COLO829 (cell line): ENCODE measurements around the gene ECT2L.

Experiments used
- DNase-seq: peaks from one replicate; pipeline ENCODE4 v3.0.0; 2012; ENCODE audit warnings: low spot score

The ECT2L gene

DNA sequence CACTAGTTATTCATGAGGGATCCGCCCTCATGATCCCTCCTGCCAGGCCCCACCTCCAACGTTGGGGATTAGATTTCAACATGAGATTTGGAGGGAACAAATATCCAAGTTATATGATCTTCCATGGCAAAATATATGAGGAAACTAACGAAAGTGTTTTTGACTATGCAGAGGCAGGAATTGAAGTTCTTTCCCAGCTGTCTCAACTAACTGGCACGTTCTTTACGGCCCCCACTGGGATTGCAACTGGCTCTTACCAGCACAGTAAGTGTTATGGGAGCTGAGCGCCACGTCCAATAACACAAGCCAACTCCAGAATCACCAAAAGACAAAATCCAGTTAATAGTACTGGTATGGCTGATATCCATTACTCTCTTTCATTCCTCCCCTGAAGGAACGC, 66.6 kb downstream of the ECT2L start:
- DNase-seq, result no peak

DNA sequence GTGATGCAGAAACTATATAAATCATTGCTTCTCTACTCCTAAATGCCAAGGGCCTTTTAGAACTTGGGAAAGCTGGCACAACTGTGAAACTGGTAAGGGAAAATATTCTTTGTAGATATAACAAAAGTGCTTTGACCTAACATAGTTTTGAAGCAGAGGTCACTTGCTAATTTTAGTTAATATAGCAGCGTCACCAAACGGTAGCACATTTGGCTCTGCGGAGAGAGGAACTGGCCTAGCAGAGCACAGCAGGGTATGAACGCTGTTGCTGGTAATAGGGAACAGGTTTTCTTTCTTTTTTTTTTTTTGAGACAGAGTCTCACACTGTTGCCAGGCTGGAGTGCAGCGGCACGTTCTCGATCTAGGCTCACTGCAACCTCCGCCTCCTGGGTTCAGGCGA, 67.4 kb downstream of the ECT2L start:
- DNase-seq, result no peak

DNA sequence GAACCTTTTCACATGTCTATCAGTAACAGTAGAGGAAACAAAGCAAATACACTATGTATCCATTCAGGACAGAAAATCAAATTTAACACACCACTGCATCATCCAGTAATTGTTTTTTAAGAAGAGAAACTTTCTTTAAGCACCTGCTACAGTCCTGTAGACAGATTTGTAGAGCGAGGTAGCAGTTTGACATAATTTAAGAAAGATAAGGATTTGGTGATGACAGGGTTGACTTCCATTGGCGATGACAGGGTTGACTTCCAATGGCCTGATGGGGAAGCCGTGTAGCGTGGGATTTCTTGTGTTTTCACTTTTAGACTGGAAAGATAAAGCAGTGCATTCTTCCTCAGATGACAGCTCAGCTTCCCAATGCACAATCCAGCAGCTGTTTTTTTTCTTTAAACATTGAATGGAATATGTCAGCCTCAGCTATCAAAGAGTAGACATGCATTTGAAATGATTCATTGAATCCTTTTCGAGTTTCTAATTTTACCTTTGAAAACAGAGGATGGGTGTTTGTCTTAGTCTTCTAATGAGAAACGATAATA, 68.5 kb downstream of the ECT2L start:
- peak; percentile 46 for DNase-seq

DNA sequence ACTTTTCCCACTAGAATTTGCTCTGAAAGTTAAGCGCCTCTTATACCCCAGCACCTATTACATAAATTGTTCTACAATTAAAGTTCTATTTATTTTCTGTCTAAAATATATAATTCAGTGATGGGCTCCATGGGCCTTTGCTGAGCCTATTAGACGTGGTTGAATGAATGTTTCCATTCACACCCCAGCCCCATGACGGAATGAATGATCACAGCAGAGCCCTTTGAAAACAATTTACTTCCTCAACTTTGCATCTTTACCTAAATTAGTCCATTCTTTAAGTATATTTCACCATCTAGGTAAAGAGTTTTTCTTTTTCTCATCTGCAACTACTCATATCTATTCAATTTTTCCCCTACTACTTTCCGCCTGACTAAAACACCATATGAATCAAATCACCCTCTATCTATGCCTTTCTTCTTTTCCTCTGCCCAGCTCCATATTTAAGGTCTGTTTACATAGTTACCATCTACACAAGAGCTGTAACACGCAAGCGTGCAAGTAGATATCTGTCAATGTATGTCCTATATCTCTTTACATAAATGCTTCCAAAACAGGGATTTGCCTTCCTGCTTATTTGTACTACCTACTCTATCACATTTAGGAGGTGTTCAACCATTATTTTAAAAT, 69.7 kb downstream of the ECT2L start:
- DNase-seq, result no peak

DNA sequence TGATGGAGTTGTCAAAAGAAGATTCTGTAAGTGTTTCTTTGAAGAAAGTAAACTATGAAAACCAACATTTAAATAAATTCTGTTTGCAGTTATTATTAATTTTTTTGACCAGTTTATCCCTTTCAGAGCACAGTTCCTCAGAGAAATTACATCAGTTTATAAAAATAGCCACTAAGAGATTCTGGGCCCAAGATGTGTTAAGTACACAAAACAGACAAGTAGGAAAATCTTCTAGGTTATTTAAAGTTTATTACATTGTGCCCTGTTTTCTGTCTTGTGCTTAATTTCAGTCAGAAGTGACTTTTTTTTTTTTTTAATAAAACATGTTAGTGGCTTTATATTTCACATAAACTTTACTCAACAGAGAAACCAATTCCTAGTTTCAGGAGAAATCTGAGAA, 72.3 kb downstream of the ECT2L start:
- no peak for DNase-seq

DNA sequence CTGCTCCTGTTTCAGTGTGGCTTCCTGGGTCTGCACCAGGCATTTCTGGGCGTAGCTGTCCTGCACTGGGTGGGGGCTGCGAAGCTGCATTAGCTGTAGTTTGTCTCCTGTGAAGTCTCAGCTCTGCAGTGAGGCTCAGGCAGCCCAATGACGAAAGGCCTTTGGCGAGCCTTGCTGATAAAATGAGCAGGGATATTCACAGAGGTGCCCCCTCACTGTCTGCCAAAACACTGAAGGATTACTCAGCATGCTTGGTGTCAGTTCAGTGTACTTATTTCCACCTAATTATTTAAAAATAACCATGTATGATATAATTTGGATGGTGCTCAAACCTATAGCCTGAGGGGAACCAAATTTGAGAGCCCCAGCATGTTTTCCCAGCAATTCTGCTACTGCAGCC, 73.5 kb downstream of the ECT2L start:
- DNase-seq, result no peak

DNA sequence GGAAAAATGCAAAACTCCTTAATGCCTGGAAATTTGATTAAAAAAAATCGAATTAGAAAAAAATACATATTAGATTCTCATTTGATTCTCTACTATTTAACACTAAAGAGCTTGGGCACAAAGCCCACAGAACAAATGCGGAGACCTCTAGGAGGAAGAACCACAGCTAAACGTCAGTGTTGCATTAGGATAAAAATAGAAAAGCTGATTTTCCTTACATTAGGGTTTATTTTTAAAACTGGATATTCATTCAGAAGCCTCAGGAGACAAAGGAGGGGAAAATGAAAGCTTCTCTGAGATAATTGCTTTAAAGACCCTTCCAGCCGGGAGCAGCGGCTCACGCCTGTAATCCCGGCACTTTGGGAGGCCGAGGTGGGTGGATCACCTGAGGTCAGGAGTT, 77.3 kb downstream of the ECT2L start:
- DNase-seq, result no peak

DNA sequence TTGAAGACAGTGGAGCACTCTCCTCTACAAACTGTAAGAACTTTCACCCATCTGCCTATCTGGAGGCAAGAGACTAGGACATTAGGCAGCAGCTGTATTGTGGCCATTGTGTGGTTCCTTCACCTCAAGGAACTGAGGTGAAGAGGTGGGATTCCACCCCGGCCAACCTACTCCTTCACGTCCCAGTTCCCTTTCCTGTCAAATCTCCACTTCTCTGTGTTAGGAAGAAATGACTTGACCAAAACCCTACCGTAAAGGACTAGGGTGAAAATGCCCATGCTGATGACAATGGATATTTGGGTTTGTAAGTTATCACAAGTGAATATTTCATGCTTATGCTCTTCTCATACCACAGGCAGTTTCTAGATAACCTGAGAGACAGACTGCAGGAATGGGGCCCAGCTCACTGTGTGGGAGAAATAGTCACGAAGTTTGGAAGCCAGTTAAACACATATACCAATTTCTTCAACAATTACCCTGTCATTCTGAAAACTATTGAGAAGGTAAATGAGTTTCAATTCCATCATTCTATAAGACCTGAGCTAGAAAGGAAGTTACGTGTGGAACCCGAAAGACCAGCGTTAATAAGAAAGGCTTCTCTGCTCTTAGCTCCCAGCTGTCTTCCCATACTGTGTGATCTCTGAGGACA, 86.6 kb downstream of the ECT2L start:
- DNase-seq, result no peak

DNA sequence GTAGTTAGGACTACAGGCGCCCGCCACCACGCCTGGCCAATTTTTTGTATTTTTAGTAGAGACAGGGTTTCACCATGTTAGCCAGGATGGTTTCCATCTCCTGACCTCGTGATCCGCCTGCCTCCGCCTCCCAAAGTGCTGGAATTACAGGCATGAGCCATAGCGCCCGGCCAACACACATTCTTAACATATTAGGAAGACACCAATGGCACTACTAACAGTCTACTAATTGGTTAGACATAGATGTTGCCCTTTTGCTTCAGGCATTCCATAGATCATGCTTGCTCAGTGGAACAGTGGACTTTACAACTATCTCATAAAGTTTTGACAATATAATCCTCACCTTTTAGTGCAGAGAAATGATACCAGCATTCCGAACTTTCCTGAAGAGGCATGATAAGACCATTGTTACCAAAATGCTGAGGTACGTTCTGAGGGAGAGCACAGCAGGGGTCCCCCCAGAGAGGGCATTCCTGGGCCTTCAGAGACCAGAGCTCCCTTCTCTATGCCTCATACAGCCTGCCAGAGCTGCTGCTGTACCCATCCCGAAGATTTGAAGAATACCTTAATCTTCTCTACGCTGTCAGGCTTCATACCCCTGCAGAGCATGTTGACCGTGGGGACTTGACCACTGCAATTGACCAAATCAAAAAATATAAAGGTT, 89.4 kb downstream of the ECT2L start:
- DNase-seq, result no peak

DNA sequence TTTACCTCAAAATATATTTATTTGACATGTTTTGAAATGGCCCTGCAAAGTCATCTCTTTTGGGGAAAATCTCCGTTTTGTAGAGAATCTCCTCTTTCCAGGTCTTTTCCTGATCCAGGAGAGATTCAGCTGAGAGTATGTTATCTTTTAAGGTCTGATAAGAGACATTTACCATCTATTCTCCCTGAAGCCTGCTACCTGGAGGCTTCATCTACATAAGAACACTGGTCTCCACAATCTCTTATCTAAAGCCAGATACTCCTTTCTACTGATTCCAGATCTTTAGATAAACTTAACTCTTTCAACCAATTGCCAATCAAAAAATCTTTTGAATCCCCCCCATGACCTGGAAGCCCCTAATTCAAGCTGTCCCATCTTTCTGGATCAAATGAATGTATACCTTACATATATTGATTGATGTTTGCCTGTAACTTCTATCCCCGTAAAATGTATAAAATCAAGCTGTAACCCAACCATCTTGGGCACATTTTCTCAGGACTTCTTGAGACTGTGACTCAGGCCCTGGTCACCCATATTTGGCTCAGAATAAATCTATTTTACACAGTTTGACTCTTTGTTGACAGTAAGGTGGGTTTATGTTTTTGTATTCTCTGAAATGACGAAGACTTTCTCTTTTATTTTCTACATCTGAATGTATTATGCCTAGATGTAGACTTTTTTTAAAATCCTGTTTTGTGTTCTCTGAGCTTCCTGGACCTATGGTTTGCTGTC, 95.5 kb downstream of the ECT2L start:
- DNase-seq, result no peak

DNA sequence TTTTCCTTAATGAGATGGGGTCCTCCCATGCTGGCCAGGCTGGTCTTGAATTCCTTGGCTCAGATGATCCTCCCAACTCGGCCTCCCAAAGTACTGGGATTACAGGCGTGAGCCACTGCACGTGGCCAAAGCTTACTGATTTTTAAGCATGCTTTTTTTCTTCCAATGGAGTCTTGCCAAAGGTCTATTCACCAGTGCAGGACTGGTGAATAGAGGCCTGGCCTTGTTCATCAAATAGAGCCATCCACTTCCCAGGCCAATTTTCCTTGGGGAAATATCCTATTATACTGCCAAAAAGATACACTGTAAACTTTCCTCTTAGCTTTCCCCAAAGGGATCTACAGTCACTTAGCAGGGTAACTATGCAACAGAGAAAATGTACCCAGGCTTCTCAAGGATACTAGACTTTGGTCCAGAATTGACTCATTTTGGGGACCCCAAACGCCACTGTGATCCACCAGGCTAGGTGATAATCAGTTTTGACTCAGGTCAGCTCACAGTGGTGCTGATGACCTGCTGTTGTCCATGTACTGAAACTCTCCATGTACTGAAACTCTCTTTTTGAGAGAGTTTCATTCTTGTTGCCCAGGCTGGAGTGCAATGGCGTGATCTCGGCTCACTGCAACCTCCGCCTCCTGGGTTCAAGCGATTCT, 100.3 kb downstream of the ECT2L start:
- DNase-seq, result no peak

DNA sequence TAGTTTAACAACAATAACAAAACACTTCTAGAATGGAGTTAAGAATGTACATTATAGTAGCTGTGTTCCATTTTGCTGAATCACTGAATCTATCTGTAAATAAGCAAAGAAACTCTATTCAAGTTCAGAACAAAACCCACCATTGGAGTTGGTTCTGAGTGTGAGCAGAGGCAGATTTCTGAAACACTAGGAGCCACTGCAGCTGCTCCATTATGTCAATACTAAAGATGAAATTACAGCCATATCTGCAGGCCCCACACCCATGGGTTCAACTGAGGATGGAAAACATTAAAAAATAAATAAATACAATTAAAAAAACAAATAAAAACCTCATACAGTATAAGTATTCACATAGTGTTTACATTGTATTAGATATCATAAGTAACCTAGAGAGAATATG, 101.1 kb downstream of the ECT2L start:
- no peak for DNase-seq

DNA sequence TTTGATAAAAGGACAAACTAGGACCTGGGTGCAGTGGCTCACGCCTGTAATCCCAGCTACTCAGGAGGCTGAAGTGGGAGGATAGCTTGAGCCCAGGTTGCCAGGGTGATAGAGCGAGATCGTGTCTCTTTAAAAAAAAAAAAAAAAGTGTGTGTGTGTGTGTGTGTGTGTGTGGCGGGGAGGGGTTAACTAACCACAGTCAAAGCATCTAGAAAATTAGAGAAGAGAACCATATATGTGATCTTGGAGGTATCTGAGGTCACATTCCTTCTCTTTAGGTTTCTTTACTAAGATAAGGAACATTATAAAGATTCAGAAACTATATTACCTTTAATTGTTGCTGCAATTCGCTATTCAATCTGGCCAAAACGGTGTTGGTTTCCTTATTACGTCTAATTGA, 111.3 kb downstream of the ECT2L start:
- DNase-seq, result no peak

DNA sequence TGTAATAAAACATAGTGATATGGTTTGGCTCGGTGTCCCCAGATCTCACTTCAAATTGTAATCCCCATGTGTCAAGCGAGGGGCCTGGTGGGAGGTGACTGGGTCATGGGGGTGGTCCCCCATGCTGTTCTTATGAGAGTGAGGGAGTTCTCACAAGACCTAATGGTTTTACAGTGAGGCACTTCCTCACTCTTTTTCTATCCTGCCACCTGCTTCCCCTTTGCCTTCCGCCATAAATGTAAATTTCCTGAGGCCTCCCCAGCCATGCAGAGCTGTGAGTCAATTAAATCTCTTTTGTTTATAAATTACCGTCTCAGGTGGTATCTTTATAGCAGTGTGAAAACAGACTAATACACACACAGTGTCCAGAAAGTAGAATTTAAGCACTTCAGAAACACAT, 113.6 kb downstream of the ECT2L start:
- no peak for DNase-seq

DNA sequence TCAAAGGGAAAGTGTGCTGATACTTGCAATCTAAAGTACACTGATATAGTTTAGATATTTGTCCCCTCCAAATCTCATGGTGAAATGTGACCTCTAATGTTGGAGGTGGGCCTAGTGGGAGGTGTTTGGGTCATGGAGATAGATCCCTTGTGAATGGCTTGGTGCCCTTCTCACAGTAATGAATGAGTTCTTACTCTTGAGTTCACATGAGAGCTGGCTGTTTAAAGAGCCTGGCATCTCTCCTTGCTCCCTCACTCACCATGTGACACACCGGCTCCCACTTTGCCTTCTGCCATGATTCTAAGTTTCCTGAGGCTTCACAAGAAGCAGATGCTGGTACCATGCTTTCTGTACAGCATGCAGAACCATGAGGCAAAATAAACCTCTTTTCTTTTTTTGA, 114.1 kb downstream of the ECT2L start:
- DNase-seq, result no peak

DNA sequence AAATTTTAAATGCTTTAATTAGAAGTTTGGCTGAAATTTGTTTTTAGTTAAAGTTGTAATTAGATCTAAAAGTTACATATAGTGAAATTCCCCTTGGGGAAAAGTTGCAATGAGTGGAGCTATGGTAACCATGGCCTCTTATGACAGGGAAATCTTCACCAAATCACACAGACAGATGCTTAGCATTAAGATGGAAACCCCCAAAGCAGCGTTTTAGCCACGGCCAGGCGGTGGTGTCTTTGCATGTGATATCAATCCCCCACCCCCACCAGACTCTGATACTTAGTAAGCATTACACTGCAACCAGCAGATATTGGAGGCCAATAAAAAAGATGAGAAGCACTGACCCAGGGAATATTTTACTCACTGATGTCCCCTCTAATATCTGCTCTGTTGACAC, 116.4 kb downstream of the ECT2L start:
- DNase-seq, result no peak

DNA sequence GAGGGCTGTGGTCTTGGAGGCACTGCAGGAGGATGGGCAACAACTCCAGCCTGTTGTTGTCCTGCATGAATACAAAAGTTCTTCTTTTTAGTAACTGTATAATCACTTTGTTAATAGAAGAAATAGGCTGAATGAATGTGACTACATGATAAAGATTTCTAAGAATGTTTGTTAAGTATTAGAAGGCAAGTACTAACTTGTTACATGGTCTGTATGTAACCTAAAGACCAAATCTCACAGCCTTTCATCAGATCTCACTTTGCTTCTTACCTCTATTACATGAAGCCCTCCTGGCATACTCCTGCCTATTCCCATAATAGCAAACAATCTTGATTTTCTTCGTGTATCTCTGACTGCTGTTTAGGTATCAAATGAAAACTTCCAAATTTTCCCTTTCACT, 118.8 kb downstream of the ECT2L start:
- DNase-seq, result no peak

DNA sequence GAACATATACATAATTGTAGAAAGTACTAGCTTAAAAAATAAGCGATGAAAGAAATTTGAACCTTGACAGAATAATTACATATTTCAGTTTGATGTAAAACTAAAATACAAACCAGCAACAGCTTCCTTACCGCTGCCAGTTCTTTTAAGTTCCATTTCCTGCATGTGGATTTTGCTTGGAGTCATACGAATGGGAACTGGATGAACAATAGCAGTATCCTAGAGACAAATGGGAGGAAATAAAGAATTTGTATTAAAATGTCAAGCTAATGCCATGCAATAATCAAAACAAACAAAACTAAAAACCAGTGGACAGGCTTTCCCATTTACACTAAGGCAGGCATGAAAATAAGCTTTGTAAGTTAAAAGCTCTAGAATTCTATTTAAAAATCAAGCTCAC, 125.0 kb downstream of the ECT2L start:
- no peak for DNase-seq

DNA sequence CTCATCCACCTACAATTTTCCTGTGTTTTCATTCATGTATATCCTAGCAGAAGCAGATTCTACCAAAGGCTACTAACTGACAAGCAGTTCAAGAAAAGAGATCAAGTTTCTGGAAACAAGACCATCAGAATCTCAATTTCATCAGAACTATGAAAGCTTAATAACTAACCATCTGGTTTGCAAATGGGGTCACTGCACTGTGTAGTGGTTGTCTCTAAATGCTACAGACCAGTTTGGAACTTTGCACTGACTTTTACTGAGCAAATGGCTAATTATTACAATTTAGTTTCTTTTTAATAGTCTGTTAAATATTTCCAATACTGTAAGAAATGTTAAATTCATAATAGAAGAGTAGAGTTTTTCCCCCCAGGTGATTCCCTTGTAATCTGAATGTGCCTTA, 127.7 kb downstream of the ECT2L start:
- DNase-seq, result no peak

DNA sequence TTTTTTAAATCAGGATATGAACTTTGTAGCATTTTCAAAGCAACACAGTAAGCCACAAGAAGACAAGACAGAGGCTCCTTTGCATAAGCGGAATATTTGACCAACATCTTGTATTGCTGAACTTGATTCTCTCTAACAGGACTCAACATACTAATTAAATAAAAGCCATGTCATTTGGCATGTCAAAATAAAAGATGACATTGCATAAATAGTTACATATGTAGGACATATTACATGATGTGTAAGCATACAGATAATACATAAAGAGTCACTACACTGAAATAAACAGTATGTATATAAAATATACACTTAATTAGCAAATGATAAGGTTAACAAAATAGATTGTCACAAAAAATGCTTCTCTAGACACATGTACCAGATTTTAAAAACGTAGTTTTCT, 129.9 kb downstream of the ECT2L start:
- DNase-seq, result no peak

DNA sequence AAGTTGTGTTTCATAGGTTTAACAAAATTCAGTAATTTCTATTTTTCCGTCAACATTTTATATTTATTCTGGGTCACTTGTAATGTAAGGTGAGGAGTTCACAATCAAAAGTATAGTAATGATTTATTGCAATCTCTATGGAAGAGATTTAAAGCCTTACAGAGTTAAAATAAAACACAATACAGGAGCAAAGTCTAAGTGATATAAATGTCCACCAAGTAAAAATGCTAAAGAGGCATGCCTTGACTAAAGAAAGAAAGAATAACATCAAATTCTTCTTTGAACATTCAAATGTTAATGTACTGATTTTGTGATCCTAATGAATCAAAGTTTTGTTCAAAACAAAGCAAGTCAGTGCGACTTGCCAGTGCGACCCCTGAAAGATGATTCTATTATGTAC, 130.7 kb downstream of the ECT2L start:
- DNase-seq, result no peak

DNA sequence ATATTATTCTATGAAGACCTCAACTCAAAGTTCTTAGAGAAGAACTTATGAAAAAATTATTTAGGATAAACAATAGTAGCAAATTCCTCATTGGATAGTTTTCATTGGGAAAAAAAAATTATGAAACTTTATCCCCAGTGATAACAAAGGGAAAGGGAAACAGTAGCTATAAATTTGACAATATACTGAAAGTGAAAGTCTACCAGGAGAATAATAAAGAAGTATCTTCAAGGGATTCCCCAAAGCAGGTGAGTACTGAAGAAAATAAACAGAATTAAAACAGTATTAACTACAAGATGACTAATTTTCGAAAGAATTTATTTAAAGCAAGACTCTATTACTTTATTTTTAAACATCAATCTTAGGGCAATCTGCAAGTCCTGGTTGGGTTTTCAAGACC, 135.8 kb downstream of the ECT2L start:
- DNase-seq, result no peak
